Fibroblast of mammary gland (primary cell): ENCODE results near the gene PTPRN2.

Source experiments
- DNase-seq: peaks from one replicate; pipeline ENCODE4 v3.0.0-alpha.2; 2010; ENCODE audit warnings: low read depth
- H3K4me3 ChIP-seq: 2 replicates; pipeline ENCODE4 v1.5.1; 2011; ENCODE audit warnings: low read depth, mild to moderate bottlenecking, low read length, moderate library complexity; ENCODE audit not compliant: control insufficient read depth
- CTCF ChIP-seq: conservative IDR thresholded peaks from 2 replicates; pipeline ENCODE4 v1.5.1; 2011; ENCODE audit warnings: low read depth, low read length, inconsistent platforms; ENCODE audit not compliant: control insufficient read depth, insufficient read depth

Gene PTPRN2

GRCh38 chr7:157524731-157525130 is 1062.9 kb downstream of the PTPRN2 start:
- TF ChIP-seq CTCF = no peak
- no peak for DNase-seq
- no peak overlapping the region for H3K4me3 ChIP-seq

GRCh38 chr7:157523766-157524421 is 1063.7 kb downstream of the PTPRN2 start:
- H3K4me3 ChIP-seq = no peak overlapping the region
- DNase-seq = no peak
- TF ChIP-seq CTCF = no peak

GRCh38 chr7:157523371-157523765 is 1064.3 kb downstream of the PTPRN2 start:
- H3K4me3 ChIP-seq = no peak overlapping the region
- no peak for DNase-seq

GRCh38 chr7:157522954-157523353 is 1064.7 kb downstream of the PTPRN2 start:
- DNase-seq = no peak
- H3K4me3 ChIP-seq = no peak overlapping the region
- TF ChIP-seq CTCF = no peak

More at GRCh38 chr7:157523371-157523765, 1064.3 kb downstream of the PTPRN2 start:
- no peak for TF ChIP-seq CTCF

DNA sequence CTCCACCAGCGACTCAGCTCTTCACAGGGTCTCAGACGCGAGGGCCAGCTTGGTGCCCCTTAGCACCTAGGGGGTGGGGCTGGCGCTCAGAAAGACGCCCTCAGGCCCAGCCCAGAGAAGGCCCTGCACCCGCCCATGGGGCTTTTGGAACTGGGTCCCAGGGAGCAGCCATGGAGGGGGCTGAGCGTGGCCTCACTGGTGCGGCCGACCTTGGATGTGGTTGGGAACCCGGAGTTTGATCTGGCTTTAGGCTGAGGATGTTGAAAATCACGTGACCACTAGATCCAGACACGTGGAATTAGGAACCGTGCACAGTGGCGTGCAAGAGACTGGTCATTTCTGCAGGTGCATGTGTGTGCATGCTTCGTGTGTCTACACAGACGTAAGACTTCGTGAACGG is 1065.4 kb downstream of the PTPRN2 start:
- H3K4me3 ChIP-seq = no peak overlapping the region
- DNase-seq = no peak
- no peak for TF ChIP-seq CTCF

- DNase-seq = no peak
- no peak overlapping the region for H3K4me3 ChIP-seq
- TF ChIP-seq CTCF = no peak
These were observed 1065.9 kb downstream of the PTPRN2 start for GRCh38 chr7:157521752-157522151.
